HUES48 (cell line): ENCODE data around the gene THRSP.
"Not testable (repeated sequence)": the region's sequence is repeated elsewhere in the genome, so short reads cannot be mapped to it uniquely, and the experiment has no call there.

ENCODE experiments used
- H3K27ac ChIP-seq: one replicate; pipeline ENCODE4 v1.7.0; 2013; ENCODE audit warnings: low read depth, low read length, inconsistent platforms
- H3K27me3 ChIP-seq: 2 replicates; pipeline ENCODE4 v1.6.1; 2013; ENCODE audit warnings: mild to moderate bottlenecking, low read length; ENCODE audit not compliant: control insufficient read depth, insufficient read depth
- H3K36me3 ChIP-seq: 2 replicates; pipeline ENCODE4 v1.6.1; 2013; ENCODE audit warnings: low read length; ENCODE audit not compliant: control insufficient read depth, insufficient read depth
- H3K4me1 ChIP-seq: 2 replicates; pipeline ENCODE4 v1.6.1; 2013; ENCODE audit warnings: mild to moderate bottlenecking, low read length; ENCODE audit not compliant: control insufficient read depth, insufficient read depth
- H3K4me3 ChIP-seq: 2 replicates; pipeline ENCODE4 v1.5.1; 2013; ENCODE audit warnings: mild to moderate bottlenecking, low read depth, low read length
- H3K9ac ChIP-seq: 2 replicates; pipeline ENCODE4 v1.6.1; 2013; ENCODE audit warnings: mild to moderate bottlenecking, low read depth, low read length, moderate library complexity
- H3K9me3 ChIP-seq: 2 replicates; pipeline ENCODE4 v1.6.1; 2013; ENCODE audit warnings: low read length; ENCODE audit not compliant: control insufficient read depth, insufficient read depth

THRSP gene

DNA sequence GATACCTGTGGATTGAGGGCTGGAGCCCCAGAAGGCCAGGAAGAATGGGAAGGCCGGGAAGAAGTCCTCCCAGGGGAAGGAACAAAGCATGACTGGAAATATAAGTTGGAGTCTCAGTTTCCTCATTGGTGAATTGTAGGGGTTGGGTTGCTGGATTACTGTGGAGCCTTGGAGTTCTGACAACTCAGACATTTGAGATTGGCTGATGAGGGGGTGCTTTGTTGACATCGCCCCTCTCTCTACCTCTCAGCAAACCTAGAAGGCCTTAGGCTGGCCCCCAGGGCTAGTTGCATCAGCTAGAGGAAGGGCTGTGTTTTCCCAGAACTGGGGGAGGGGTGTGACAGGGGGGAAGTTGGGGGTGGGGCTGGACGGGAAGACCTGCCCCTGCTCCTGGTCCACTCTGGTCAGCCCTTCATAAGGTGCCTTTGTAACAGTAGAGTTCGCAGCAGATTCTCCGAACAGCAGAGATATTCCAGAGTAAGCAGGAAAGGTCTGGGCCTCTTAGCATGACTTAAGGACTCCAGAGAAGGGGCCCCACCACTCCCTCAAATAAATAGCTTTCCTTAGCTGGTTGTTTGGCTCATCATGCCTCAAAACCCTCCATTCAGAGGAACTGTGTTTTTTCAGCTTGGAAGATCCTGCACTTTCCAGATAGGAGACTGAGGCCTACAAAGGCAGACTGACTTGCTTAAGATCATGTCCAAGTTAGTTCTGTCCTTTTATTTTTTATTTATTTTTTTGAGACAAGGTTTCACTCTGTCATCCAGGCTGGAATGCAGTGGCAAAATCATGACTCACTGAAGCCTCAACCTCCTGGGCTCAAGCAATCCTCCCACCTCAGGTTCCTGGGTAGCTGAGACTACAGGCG, 12.5 kb upstream of the THRSP start:
- H3K9ac ChIP-seq: peak overlapping the region; percentile 44; the same call in 1 of the 2 replicates
- no peak overlapping the region for H3K4me3 ChIP-seq
- peak overlapping the region; percentile 81 for H3K27ac ChIP-seq

DNA sequence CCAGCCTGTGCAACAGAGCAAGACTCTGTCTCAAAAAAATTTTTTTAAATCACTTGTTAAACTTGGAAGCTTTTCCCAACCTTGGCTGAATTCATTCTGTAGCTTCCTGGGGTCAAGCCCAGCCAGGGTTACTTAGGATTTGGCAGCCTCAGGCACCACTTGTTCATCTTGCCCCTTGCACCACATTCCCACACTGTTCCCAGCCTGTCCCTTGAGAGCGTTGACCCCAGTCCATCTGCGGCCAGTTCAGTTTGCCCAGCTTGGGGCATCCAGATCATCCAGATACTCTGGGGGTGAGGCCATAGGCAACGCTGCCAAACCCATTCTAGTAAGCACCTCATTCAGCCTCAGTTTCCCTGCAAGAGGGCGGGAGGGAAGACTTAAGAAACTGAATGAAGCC, 8.7 kb upstream of the THRSP start:
- Histone ChIP-seq H3K4me3 (no peak overlapping the region), H3K9ac (no peak overlapping the region), H3K27me3 (no peaks in the 10 kb centered on the region), H3K36me3 (no peaks in the 10 kb centered on the region), H3K9me3 (no peaks in the 10 kb centered on the region), H3K27ac (no peak overlapping the region), H3K4me1 (peaks cover 8% of the 10 kb centered on the region)

More for the DNA sequence above, 12.5 kb upstream of the THRSP start:
- Histone ChIP-seq H3K36me3 (no peaks in the 10 kb centered on the region), H3K9me3 (no peaks in the 10 kb centered on the region), H3K27me3 (no peaks in the 10 kb centered on the region), H3K4me1 (peaks cover 8% of the 10 kb centered on the region)

DNA sequence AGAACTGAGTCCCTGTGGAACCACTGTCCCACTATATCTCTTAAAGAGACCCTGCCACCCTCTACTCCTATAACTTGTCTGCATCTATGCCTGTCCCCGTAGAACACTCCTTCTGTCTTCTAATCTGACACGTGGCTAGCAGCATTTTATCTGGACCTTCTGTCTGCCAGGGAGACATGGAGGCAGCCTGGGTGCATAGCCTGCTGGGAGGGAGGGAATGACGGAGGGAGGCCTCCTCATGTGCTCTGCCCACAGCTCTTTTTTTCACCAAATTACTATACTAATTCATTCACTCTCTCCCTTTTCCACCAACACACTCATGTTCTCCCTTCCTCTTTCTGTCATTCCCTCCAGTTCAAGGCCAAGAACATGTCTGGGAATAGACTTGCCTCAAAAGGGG, 7.6 kb upstream of the THRSP start:
- no peaks in the 10 kb centered on the region for H3K36me3 ChIP-seq
- H3K9ac ChIP-seq: no peak overlapping the region
- H3K4me3 ChIP-seq: no peak overlapping the region
- no peak overlapping the region for H3K27ac ChIP-seq
- H3K27me3 ChIP-seq: no peaks in the 10 kb centered on the region
- peaks cover 5% of the 10 kb centered on the region for H3K4me1 ChIP-seq
- no peaks in the 10 kb centered on the region for H3K9me3 ChIP-seq

DNA sequence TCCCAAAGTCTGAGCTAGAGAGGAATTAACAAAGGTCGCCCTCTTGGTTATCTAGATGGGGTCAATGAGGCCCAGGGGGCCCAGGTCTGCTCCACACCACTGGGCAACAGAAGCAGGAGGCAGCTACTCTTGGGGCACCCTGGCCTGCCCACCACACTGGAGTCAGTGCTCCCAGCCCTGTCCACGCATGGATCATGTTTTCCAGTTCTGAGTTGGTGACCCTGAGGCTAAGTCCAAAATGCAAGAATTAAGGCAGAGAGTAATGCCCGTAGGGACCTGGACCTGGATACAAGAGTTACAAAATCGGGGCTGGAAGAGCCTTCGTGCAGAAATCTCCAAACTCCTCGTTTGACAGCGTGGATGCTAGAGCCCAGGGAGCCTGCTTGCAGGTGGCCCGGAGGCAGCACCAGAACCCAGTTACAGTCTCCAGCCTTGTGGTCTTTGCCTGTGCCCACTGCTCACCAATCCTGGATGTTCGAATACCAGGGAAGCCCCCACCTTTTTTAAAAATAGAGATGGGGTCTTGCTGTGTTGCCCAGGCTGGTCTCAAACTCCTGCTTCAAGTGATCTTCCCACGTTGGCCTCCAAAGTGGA, 6.1 kb upstream of the THRSP start:
- H3K36me3 ChIP-seq: no peaks in the 10 kb centered on the region
- no peaks in the 10 kb centered on the region for H3K27me3 ChIP-seq
- H3K9ac ChIP-seq: no peak overlapping the region
- no peak overlapping the region for H3K4me3 ChIP-seq
- no peaks in the 10 kb centered on the region for H3K9me3 ChIP-seq
- H3K27ac ChIP-seq: no peak overlapping the region
- H3K4me1 ChIP-seq: no peaks in the 10 kb centered on the region

DNA sequence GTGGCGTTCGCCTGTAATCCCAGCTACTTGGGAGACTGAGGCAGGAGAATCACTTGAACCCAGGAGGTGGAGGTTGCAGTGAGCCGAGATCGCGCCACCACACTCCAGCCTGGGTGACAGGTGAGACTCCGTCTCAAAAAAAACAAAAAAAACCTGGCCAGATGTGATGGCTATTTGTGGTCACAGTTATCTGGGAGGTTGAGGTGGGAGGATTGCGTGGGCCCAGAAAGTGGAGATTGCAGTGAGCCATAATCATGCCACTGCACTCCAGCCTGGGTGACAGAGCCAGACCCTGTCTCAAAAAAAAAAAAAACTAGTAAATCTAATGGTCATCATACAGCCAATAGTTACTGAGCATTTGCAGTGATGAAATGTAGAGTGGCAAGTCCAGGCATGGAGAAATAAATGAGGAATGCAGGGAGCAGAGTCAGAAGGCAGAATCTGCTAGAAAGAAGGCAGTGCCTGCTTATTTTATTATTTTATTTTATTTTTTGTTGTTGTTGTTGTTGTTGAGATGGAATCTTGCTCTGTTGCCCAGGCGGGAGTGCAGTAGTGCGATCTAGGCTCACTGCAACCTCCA, 3.8 kb upstream of the THRSP start:
- H3K9ac ChIP-seq, H3K27ac ChIP-seq, H3K27me3 ChIP-seq, H3K4me3 ChIP-seq, H3K9me3 ChIP-seq, H3K36me3 ChIP-seq, H3K4me1 ChIP-seq: not testable (repeated sequence)

DNA sequence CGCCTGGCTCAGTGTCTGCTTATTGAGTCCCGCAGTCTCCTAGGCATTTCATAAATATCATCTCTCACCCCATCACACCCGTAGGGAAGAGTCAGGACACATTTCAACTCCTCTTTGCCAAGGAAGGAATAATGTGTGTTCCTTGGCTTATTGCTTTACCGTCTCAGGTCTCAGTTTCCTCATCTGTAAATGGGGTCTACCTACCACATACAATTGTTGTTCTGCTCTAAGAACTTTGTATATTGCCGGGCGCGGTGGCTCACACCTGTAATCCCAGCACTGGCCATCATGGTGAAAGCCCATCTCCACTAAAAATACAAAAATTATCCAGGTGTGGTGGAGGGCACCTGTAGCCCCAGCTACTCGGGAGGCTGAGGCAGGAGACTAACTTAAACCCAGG, 3.1 kb upstream of the THRSP start:
- Histone ChIP-seq H3K36me3 (no peaks in the 10 kb centered on the region), H3K9ac (no peak overlapping the region), H3K4me3 (no peak overlapping the region), H3K9me3 (no peaks in the 10 kb centered on the region), H3K27me3 (no peaks in the 10 kb centered on the region), H3K27ac (no peak overlapping the region), H3K4me1 (no peaks in the 10 kb centered on the region)

DNA sequence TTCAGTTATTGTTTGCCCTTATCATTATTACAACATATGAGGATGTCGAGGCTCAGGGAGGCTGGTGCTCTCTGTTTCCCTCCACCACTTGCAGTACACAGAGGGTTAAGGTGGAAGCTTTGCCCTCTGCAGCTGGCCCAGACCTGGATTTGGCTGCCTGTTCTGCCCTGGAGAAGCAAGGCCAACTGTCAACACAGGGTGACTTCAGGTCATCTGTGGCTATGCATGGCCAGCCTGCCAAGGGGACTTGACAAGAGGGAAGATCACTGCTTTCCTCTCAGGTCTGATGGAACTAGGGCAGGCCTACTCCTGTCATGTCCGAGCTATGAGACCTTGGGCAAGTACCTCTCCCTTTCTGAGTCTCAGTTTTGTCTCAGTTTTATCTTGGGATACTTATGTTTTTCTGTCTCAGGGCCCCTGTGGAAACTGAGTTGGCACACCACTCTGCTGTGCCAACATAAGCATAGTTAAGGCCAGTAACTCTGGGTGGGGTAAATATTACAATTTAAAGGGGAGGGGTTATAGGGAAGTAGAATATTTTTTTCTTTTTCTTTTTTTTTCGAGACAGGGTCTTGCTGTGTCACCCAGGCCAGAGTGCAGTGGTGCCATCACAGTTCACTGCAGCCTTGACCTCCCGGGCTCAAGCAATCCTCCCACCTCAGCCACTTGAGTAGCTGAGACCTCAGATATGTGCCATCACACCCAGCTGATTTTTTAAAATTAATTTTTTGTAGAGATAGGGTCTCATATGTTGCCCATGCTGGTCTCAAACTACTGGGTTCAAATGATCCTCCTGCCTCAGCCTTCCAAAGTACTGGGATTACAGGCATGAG, 2.4 kb upstream of the THRSP start:
- H3K36me3 ChIP-seq: no peaks in the 10 kb centered on the region
- H3K9me3 ChIP-seq: no peaks in the 10 kb centered on the region
- H3K4me1 ChIP-seq: no peaks in the 10 kb centered on the region
- no peaks in the 10 kb centered on the region for H3K27me3 ChIP-seq
- no peak overlapping the region for H3K4me3 ChIP-seq
- H3K9ac ChIP-seq: no peak overlapping the region
- H3K27ac ChIP-seq: no peak overlapping the region

DNA sequence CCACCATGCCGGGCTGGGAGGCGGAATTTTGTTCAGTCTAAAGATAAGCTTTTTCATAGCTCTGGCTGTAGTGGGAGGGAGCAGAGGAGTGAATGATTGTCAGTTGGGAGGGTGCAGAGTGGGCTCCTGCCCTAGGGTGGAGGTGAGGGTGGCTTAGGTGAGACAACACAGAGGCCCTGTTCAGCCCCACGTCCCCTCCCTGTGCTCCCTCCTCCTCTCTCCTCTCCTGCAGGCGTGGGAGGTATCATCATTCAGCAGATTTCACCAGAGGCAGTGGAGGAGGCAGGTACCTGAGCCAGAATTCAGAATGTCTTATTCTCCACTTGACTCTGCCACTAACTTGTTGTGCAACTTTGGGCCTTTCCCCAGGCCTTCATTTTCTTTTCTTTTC, 1.7 kb upstream of the THRSP start:
- no peaks in the 10 kb centered on the region for H3K4me1 ChIP-seq
- no peaks in the 10 kb centered on the region for H3K9me3 ChIP-seq
- H3K4me3 ChIP-seq: no peak overlapping the region
- no peak overlapping the region for H3K9ac ChIP-seq
- H3K27ac ChIP-seq: no peak overlapping the region
- H3K27me3 ChIP-seq: no peaks in the 10 kb centered on the region
- H3K36me3 ChIP-seq: no peaks in the 10 kb centered on the region

DNA sequence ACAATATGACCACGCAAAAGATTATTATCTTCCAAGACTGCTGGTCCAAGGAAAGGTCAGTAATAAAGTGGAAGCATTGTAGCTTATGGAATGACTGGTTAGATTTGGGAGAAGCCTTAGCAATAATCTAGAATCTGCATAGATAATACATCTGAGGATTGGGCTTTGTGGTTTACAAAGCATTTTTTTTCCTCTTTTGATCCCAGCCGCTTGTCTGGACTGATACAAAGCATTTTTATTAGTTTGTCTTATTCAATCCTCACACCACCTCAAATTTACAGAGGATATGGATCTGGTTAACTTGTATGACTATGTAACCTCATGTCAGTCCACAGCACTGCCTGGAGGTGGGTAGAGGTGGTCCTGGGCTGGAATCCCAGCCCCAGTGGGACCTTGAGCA, 990 bp upstream of the THRSP start:
- H3K27ac ChIP-seq: no peak overlapping the region

DNA sequence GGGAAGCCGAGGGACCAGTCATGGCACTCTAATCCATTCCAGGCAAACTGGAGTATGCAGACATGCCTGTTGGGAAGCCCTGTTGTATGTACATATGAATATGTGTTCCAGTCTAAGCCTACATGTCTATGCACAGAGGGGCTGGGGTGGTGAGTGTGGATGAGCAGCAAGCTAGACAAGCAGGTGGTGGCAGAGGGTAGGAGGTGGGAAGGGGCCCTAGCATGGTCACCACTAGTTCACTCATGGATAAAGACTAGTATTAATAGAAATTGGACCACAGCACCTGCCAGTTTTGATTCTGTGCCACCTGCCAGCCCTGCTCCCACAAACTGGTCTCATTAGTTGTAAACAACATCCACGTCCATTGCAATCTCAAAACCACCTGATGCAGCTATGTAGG, 1.5 kb downstream of the THRSP start:
- Histone ChIP-seq H3K27me3 (no peaks in the 10 kb centered on the region), H3K36me3 (peaks cover 20% of the 10 kb centered on the region), H3K9me3 (no peaks in the 10 kb centered on the region), H3K9ac (no peak overlapping the region), H3K27ac (no peak overlapping the region), H3K4me3 (no peak overlapping the region), H3K4me1 (no peaks in the 10 kb centered on the region)

More for the DNA sequence above, 990 bp upstream of the THRSP start:
- Histone ChIP-seq H3K36me3 (0 out of 2 replicates have a peak, but pooled peaks cover 4% of the 10 kb centered on the region), H3K4me1 (no peaks in the 10 kb centered on the region), H3K27me3 (no peaks in the 10 kb centered on the region), H3K9me3 (no peaks in the 10 kb centered on the region), H3K4me3 (no peak overlapping the region), H3K9ac (no peak overlapping the region)
